Measurements from ENCODE around the gene WWOX. TPM values are rescaled to one million over a fixed set of nuclear protein-coding genes. Genes with fewer than 3 reads are reported as not detected.
A peak's percentile ranks its signal among the peaks of the same experiment; 100 is the strongest.

The WWOX gene
- total RNA-seq, 1 experiment from 2014 or later: 35.6 TPM

DNA sequence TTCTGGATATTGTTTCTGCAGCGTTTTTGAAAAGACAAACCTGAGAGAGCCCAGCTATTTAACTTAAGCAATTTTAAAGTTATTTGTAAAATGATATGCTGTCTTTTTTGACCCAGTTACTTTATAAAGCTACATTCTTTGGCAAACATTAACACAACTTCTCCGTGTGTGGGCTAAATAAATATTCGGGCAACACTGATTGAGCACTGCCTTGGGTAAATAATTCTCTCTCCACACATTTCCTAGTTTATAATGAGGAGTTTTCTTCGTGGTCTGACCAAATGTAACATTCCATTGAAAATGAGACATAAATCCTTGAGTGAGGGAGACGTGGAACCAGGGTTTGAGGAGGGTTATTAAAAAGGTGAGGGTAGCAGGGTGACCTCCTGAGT is 142.8 kb downstream of the WWOX start:
- Histone ChIP-seq H3K27ac (no peak overlapping the region), H3K4me3 (no peak overlapping the region), H3K4me1 (replicated peaks; ENCODE audit: insufficient read depth) (peaks cover 8% of the 10 kb centered on the region), H4K20me1 (ENCODE audit: insufficient read depth) (no peaks in the 10 kb centered on the region), H3K9me3 (ENCODE audit: insufficient read depth, low read depth) (no peaks in the 10 kb centered on the region), H3K79me2 (ENCODE audit: low read depth) (no peaks in the 10 kb centered on the region), H2AFZ (no peak overlapping the region), H3K9me2 (ENCODE audit: insufficient read depth) (no peaks in the 10 kb centered on the region), H3K27me3 (ENCODE audit: insufficient read depth, low read depth) (no peaks in the 10 kb centered on the region), H3K4me2 (no peak overlapping the region), H3K36me3 (ENCODE audit: low read depth) (no peaks in the 10 kb centered on the region), H3F3A (ENCODE audit: insufficient read depth, low read depth) (0 out of 2 replicates have a peak, but pooled peaks cover 5% of the 10 kb centered on the region)
- POLR2A ChIA-PET (ENCODE audit: unreplicated experiment): no interaction called here
- CTCF ChIA-PET: no interaction called here
- TF ChIP-seq EZH2 (IDR thresholded peaks at IDR 0.05; ENCODE audit: low read depth): no peak
- TF ChIP-seq, protein P1, sequence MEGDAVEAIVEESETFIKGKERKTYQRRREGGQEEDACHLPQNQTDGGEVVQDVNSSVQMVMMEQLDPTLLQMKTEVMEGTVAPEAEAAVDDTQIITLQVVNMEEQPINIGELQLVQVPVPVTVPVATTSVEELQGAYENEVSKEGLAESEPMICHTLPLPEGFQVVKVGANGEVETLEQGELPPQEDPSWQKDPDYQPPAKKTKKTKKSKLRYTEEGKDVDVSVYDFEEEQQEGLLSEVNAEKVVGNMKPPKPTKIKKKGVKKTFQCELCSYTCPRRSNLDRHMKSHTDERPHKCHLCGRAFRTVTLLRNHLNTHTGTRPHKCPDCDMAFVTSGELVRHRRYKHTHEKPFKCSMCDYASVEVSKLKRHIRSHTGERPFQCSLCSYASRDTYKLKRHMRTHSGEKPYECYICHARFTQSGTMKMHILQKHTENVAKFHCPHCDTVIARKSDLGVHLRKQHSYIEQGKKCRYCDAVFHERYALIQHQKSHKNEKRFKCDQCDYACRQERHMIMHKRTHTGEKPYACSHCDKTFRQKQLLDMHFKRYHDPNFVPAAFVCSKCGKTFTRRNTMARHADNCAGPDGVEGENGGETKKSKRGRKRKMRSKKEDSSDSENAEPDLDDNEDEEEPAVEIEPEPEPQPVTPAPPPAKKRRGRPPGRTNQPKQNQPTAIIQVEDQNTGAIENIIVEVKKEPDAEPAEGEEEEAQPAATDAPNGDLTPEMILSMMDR (conservative IDR thresholded peaks at IDR 0.05): no peak
- intact Hi-C loops (cut with micrococcal nuclease; ENCODE audit: unreplicated experiment): no loop called here
- no peak for DNase-seq
- BruUV-seq (replicated peaks): no TSS peak

GRCh38 chr16:78244131-78244895 is 144.9 kb downstream of the WWOX start:
- Histone ChIP-seq H3K9me3 (ENCODE audit: insufficient read depth, low read depth) (no peaks in the 10 kb centered on the region), H4K20me1 (ENCODE audit: insufficient read depth) (no peaks in the 10 kb centered on the region), H3K79me2 (ENCODE audit: low read depth) (no peaks in the 10 kb centered on the region), H3K4me2 (no peak overlapping the region), H2AFZ (no peak overlapping the region), H3K4me1 (replicated peaks; ENCODE audit: insufficient read depth) (peaks cover 8% of the 10 kb centered on the region), H3F3A (ENCODE audit: insufficient read depth, low read depth) (0 out of 2 replicates have a peak, but pooled peaks cover 5% of the 10 kb centered on the region), H3K9me2 (ENCODE audit: insufficient read depth) (no peaks in the 10 kb centered on the region), H3K27ac (no peak overlapping the region), H3K36me3 (ENCODE audit: low read depth) (no peaks in the 10 kb centered on the region), H3K4me3 (no peak overlapping the region), H3K27me3 (ENCODE audit: insufficient read depth, low read depth) (no peaks in the 10 kb centered on the region)
- peak in 1 of 2 experiments; percentile 13 for DNase-seq
- POLR2A ChIA-PET (ENCODE audit: unreplicated experiment): no interaction called here
- CTCF ChIA-PET: no interaction called here
- BruUV-seq (replicated peaks): no TSS peak
- intact Hi-C loops (cut with micrococcal nuclease; ENCODE audit: unreplicated experiment): no loop called here
- no peak for TF ChIP-seq EZH2 (IDR thresholded peaks at IDR 0.05; ENCODE audit: low read depth)
- TF ChIP-seq, protein P1 (conservative IDR thresholded peaks at IDR 0.05): no peak

DNA sequence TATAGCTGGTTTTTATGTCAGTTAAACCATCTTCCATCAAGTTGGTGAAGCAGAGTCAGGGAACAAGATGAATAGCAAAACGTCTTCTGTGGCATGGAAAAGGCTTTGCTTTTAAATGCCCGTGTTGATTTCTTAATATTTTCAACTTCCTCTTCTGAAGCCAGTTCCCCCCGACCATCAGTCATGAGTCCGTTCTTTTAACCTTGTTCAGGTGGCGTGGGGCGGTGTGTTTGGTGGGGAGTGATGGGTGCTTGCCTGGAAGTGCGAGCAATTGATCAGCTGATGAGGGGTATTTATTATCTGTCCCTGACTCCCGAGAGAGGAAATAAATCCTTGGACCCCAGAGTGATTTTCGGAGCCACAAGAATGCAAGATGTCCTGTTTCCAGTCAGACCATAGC is 147.1 kb downstream of the WWOX start:
- H2AFZ ChIP-seq: no peak overlapping the region
- H3K27ac ChIP-seq: no peak overlapping the region
- 0 out of 2 replicates have a peak, but pooled peaks cover 5% of the 10 kb centered on the region for H3F3A ChIP-seq (ENCODE audit: insufficient read depth, low read depth)
- H3K36me3 ChIP-seq (ENCODE audit: low read depth): no peaks in the 10 kb centered on the region
- ChIA-PET POLR2A (ENCODE audit: unreplicated experiment) (no interaction called here), CTCF (no interaction called here)
- no peaks in the 10 kb centered on the region for H3K4me1 ChIP-seq (replicated peaks; ENCODE audit: insufficient read depth)
- no peaks in the 10 kb centered on the region for H3K9me2 ChIP-seq (ENCODE audit: insufficient read depth)
- no peak overlapping the region for H3K4me3 ChIP-seq
- no peaks in the 10 kb centered on the region for H3K27me3 ChIP-seq (ENCODE audit: insufficient read depth, low read depth)
- no peak for DNase-seq
- intact Hi-C loops (cut with micrococcal nuclease; ENCODE audit: unreplicated experiment): no loop called here
- TF ChIP-seq, protein P1 (conservative IDR thresholded peaks at IDR 0.05): no peak
- no peak for TF ChIP-seq EZH2 (IDR thresholded peaks at IDR 0.05; ENCODE audit: low read depth)
- H3K4me2 ChIP-seq: no peak overlapping the region
- no TSS peak for BruUV-seq (replicated peaks)
- H3K79me2 ChIP-seq (ENCODE audit: low read depth): no peaks in the 10 kb centered on the region
- no peaks in the 10 kb centered on the region for H4K20me1 ChIP-seq (ENCODE audit: insufficient read depth)
- no peaks in the 10 kb centered on the region for H3K9me3 ChIP-seq (ENCODE audit: insufficient read depth, low read depth)

Data from PC-9 (cell line).